ENCODE measurements around the gene SMURF1.

DNA sequence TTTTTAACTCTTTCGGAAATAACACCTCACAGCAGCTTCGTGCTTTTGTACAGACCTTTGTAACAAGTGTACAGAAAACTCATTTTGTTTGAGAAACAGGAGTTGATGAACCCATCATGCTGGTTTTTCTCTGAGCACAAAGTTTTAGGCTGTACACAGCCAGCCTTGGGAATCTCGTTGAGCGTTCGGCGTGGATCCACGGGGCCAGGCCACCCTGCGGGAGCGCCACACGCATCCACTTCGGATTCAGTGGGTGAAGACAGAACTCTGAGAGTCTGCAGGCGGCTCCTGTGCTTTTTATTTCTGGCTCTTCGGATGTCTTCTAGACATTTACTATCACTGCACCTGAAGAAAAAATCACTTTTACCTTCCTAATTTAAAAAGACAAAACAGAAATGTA is 131.2 kb downstream of the SMURF1 start:
- TF ChIP-seq GATA3 (IDR thresholded peaks at IDR 0.05; ENCODE audit: low read depth, low read length) (no peak), GATA2 (IDR thresholded peaks at IDR 0.05; ENCODE audit: low read depth, low read length) (no peak)
